Stimulated activated CD4-positive, alpha-beta T cell treated with anti-CD3 and anti-CD28 coated beads, Interleukin-15, amount 100 ng/mL, for 24 hours (primary cell): ENCODE results near the gene CDH13.

Experiments
- DNase-seq: peaks from one replicate; pipeline ENCODE4 v3.0.0-alpha.2; 2020

Gene CDH13

GRCh38 chr16:83542491-83542890 is 915.7 kb downstream of the CDH13 start:
- no peak for DNase-seq

- no peak for DNase-seq
Measured at GRCh38 chr16:83549316-83550182, 922.8 kb downstream of the CDH13 start.

GRCh38 chr16:83550183-83550569 is 923.4 kb downstream of the CDH13 start:
- DNase-seq: no peak

GRCh38 chr16:83552228-83552627 is 925.5 kb downstream of the CDH13 start:
- DNase-seq: no peak

- no peak for DNase-seq
Measured at GRCh38 chr16:83552930-83553329, 926.2 kb downstream of the CDH13 start.

DNA sequence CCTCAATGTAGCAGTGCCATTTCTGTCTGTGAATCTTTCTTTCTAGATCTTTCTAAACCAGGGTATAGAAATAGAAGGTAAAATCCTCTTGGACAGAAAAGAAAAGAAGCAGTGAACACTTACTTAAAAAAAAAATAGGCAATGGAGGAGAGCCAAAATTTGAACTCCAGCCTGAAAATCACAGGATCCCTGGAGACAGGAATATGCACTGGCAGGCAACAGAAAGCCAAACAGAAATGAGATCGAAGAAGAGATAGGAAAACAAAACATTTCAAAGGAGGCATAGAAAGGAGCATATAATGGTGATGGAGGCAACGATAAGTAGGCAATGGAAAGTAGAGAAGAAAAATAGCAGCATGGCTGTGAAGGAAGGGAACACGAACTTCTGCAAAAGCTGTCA is 927.3 kb downstream of the CDH13 start:
- no peak for DNase-seq

DNA sequence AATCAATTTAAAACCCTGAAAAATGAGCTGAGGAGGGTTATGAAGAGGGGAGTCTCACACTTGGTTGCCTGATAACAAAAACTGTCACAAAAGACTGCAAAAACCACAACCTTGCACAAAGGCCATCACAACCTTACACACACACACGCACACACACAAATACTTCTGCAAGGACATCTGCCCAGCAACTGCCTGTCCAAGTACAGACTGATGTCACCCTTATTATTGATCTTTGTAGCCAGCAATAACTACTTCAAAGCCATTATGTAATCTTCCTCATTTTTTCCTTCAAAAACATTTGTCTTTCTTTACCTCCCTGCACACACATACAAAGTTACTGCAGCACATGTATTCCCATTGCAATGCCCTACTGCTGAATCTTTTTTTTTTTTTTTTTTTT is 927.8 kb downstream of the CDH13 start:
- no peak for DNase-seq

- DNase-seq: no peak
Measured at GRCh38 chr16:83561876-83562275, 935.1 kb downstream of the CDH13 start.

- DNase-seq: no peak
Measured at GRCh38 chr16:83568345-83568744, 941.6 kb downstream of the CDH13 start.

DNA sequence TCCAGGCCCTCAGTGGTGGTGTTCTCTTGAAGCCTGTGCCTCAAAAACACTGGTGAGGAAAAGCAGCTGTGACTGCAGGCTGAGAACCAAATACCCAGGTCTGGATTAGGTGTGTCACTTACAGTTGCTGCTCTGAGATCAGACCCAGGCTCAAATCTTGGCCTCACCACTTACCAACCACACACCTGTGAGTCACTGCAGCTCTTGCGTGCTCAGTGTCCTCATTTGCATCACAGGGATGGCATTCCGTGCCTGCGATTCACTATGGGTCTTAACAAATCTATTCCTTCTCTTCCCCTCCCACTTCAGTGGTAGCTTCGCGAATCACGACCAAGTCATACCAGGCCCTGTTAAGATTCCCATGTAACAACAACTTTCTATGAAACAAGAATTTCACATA is 947.6 kb downstream of the CDH13 start:
- DNase-seq: no peak

- DNase-seq: no peak
Measured at GRCh38 chr16:83577078-83577745, 950.4 kb downstream of the CDH13 start.

DNA sequence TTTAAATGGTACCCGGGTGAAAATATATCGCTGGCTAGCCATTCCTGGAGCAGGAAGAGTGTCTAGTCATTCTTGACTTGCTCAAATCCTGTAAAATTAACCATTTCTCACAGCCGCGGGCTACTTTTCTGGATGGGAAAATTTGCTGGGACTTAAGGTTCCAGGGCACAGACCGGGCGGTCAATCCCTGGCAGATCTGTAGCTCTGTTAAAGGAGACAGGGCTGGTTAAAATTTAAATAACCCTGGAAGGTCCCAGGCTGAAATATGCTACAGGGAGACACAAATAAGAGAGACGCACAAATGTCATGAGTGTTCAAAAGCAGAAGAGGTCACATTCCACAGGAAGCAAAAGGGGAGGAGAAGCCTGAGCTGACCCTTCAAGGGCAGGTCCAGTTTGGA is 951.4 kb downstream of the CDH13 start:
- no peak for DNase-seq

GRCh38 chr16:83579027-83579426 is 952.3 kb downstream of the CDH13 start:
- DNase-seq: no peak

DNA sequence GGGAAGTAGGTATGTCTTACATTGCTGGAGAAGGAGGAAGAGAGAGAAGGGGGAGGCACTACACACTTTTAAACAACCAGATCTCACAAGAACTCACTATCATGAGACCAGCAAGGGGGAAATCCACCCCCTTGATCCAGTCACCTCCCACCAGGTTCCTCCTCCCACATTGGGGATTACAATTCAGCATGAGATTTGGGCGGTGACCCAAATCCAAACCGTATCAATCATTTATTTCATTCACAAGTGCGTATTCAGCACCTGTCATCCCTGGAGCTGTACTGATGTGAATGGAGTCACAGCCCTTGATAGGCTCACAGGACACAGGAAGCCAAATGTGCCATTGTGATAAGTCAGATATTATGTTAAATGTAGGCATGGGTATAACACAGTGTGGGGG is 952.7 kb downstream of the CDH13 start:
- no peak for DNase-seq

DNA sequence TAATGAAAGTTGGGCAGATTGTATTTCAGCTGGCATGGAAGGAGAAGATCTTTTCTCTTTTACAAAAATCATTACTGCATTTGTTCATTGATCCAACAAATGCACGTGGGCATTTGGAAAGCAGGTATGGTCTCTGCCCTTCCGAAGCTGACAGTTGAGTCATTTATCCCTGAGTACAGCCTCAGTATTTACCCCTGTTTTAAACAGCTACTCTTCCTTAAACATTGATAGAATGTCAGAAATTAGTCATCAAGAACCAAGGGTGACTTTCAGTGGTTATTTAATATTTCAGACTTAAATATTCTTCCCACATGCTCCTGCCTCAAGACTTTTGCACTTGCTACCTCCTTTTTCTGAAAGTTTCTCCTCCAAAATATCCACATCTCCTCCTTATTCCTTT is 954.3 kb downstream of the CDH13 start:
- no peak for DNase-seq

DNA sequence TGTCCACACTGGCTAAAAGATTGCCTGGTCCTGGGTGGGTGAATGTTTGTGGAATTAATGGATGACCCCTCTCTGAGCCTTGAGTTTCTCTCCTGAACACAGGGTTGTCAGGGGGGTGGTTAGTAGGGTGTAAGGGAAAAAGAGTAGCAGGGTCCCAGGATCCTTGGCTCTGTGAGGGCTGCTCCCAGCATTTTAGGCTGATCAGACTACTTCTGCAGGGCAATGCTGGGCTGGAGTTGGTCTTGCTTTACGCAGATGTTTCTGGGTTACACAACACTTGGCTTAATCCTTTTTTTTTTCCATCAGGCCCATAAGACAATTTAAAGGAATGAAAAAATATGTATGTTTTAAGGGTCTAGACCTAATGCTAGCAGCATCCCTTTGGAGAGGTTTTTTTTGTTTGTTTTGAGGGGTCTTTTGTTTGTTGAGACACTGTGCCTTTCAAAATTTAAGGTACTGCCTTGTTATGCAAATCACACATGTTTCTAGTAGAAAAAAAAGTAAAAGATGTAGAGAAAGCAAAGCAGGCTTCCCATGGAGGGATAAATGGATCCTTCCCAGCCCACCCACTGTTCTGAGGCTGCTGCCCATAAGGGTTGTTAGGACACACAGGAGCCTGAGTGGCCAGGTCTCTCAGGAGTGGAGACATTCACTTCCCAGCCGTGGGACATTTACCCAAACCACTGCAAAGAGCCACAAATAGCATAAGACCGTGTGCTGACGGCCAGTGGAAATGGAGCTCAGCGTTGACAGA is 955.4 kb downstream of the CDH13 start:
- DNase-seq: no peak

DNA sequence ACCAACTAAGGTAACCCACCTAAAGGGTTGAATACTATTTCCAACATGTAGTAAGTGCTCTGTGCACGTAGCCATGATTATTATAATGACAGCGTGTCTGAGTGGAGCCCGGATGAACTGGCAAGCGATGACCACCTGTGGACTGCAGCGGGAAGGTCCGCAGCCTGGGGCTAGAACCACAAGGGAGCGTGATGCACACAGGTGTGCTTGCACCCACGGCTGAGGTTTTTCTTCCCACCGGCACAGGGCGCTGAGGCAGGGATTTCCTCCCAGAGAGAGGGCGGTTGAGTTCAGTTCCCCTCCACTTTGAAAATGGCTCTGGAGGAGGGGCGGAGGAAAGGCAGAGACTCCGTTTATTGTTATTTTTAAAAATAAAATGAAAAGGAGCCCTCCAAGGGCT is 959.3 kb downstream of the CDH13 start:
- no peak for DNase-seq

DNA sequence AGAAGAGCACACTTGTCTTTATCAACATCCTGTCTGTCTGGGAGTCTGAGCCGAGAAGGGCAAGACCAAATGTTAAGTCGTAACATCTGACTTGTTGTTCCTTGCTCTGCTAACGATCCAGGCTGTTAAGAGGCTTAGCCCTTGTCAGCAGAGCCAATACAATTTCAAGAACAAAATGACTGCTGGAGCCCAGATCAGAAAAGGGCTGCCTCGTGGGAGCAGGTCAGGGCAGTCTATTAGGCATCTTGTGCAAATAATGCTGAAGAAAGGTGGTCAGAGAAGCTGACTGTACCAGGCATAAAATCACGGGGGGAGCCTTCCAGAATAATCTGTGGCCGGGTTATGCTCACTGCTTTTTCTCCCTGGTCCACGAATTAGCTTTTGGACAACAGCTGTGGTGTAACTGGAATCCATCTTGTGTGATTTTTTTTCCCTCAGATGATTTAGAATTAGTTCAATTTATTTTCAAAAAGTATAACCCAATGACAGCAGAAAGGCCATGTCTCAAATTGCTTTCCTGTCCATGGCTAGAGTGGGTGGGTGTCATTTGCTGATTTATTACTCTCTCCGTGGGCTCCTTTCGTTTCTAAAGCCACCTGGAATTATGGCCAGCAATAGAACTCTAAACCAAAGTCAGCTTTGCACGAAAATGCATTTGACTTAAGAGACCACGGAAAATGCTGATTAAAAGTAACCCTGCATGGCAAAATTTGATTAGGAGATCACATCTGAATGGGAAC is 959.9 kb downstream of the CDH13 start:
- DNase-seq: no peak

DNA sequence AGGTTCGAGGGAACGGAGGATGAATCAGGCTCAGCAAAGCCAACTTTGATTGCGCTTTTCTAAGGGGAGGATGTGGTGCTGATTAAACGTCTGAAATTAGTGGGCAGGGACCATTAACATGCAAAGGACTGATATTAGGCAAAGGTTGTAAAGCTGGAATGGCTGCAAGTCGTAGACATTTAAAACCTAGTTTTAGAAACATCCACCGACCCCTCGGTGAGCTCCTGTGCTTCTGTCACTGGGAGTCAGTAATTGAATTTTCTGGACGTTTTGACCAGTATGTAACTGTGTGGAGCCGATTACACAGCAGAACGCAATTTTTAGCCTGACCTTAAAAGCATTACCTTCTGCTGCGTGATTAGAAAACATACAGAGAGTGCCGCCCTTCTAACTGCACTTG is 960.4 kb downstream of the CDH13 start:
- no peak for DNase-seq

GRCh38 chr16:83588070-83588469 is 961.3 kb downstream of the CDH13 start:
- DNase-seq: no peak

GRCh38 chr16:83589576-83589975 is 962.8 kb downstream of the CDH13 start:
- DNase-seq: no peak

- DNase-seq: no peak
Measured at GRCh38 chr16:83592778-83593177, 966.0 kb downstream of the CDH13 start.
